ENCODE measurements around the gene FAM117A.
"Not testable (repeated sequence)": the region's sequence is repeated elsewhere in the genome, so short reads cannot be mapped to it uniquely, and the experiment has no call there.

Gene FAM117A

DNA sequence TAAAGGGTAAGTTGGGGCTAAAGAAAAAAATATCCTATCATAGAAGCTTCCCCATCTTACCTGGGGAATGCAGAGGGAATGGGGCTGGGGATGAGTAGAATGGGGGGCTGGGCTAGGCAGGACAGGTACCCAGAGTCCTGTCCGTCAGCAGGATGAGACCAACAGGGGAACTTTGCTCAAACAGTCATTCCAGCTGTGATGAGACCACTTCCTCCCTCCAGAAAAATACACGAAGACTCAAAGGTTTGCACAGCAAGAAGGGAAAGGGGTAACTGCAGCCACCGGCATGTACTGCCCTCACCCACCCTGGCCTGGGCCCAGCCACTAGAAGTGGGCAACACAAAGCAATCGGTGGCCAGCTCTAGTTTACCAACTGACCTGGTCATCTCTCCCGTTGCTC lies 35.5 kb downstream of the FAM117A start:
- DNase-seq (ENCODE audit: low spot score), result no peak
- TF ChIP-seq, protein P1, sequence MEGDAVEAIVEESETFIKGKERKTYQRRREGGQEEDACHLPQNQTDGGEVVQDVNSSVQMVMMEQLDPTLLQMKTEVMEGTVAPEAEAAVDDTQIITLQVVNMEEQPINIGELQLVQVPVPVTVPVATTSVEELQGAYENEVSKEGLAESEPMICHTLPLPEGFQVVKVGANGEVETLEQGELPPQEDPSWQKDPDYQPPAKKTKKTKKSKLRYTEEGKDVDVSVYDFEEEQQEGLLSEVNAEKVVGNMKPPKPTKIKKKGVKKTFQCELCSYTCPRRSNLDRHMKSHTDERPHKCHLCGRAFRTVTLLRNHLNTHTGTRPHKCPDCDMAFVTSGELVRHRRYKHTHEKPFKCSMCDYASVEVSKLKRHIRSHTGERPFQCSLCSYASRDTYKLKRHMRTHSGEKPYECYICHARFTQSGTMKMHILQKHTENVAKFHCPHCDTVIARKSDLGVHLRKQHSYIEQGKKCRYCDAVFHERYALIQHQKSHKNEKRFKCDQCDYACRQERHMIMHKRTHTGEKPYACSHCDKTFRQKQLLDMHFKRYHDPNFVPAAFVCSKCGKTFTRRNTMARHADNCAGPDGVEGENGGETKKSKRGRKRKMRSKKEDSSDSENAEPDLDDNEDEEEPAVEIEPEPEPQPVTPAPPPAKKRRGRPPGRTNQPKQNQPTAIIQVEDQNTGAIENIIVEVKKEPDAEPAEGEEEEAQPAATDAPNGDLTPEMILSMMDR (IDR thresholded peaks at IDR 0.05; ENCODE audit: extremely low read depth, missing control alignments), result no peak

DNA sequence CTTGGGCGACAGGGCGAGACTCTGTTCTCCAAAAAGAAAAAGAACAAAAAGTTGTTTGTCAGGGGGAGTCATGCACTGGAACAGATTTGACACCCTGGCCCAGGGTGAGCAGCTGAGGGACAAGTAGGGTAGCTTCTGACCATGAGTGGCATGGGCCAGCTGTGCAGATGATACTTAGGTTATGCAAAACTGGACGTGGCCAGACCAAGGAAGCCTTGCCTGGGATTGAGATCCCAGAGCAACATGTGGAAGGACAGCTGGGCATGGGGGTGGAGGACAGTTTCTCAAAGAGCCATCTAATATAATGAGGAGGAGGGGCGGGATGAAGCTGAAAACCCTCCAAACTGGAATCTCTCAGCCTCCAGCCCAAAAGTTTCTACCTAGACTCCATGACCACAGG lies 36.6 kb downstream of the FAM117A start:
- no peak for DNase-seq (ENCODE audit: low spot score)
- TF ChIP-seq, protein P1 (IDR thresholded peaks at IDR 0.05; ENCODE audit: extremely low read depth, missing control alignments), result no peak

DNA sequence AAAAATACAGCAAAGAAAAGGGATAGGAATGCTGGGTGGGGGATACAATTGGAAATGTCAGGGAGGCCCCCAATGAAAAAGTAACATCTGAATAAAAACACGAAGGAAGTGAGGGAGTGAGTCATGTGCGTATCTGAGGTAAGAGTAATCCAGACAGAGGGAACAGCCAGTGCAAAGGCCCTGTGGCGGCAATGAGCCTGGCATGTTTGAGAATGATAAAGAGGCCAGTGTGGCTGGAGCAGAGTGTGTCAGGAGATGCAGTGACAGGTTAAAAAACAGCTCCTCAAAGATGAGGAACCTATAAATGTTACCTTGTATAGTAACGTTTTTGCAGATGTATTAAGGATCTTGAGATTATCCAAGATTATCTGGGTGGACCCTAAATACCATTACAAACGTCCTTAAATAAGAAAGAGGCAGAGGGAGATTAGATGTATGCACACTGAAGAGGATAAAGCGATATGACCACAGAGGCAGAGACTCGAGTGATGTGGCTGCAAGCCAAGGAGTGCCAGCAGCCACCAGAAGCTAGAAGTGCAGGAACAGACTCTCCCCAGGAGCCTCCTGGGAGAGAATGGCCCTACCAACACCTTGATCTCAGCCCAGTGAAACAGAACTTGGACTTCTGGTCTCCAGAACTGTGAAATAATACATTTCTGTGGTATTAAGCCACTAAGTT lies 38.3 kb downstream of the FAM117A start:
- DNase-seq (ENCODE audit: low spot score), result no peak
- TF ChIP-seq, protein P1 (IDR thresholded peaks at IDR 0.05; ENCODE audit: extremely low read depth, missing control alignments), result no peak

DNA sequence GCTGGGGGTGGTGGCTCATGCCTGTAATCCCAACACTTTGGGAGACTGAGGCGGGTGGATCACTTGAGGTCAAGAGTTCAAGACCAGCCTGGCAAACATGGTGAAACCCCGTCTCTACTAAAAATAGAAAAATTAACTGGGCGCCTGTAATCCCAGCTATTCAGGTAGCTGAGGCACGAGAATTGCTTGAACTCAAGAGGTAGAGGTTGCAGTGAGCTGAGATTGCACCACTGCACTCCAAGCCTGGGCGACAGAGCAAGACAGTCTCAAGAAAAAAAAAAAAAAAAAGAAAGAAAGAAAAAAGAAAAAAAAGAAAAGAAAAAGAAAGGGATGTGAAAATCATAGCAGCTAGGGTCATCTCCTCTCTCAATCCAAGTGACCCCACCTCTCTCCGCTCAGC lies 39.4 kb downstream of the FAM117A start:
- not testable (repeated sequence) for DNase-seq (ENCODE audit: low spot score)

DNA sequence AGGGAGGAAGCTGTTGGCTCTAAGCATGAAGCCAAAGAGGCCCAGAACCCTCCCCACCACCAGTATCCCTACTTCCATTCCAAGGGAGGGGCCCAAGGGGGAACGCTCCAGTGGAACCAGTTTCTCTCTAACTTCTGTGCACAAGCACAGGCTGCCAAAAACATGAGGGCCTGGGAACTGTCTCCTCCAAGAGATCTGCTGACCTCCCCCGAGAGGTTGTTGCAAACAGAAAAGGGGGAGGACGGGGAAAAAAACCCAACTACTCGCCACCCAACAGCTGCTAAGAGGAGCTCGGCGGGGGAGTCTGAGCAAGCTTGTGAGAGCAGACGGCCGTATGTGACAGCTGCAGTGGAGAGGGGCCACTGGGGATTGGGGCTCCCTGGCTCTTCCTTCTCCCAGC lies 40.5 kb downstream of the FAM117A start:
- no peak for DNase-seq (ENCODE audit: low spot score)
- TF ChIP-seq, protein P1 (IDR thresholded peaks at IDR 0.05; ENCODE audit: extremely low read depth, missing control alignments), result no peak

DNA sequence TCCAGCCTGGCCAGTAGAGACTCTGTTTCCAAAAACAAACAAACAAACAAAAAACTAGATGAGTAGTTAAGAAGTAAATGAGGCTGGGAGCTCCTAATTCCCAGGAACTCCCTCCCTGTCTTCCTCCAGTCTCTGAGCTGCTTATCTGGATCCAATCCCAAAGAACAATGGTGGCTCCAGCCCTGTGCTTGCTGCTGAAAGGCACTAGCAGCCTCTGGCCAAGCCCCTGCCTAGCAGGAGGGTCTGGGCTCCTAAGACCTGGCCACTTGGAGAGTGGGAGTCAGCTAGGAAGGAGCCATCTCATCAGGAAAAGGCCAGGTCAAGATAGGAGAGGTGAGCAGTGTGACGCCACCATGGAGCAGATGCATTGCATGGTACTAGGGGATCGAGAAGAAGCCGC lies 41.9 kb downstream of the FAM117A start:
- no peak for DNase-seq (ENCODE audit: low spot score)

DNA sequence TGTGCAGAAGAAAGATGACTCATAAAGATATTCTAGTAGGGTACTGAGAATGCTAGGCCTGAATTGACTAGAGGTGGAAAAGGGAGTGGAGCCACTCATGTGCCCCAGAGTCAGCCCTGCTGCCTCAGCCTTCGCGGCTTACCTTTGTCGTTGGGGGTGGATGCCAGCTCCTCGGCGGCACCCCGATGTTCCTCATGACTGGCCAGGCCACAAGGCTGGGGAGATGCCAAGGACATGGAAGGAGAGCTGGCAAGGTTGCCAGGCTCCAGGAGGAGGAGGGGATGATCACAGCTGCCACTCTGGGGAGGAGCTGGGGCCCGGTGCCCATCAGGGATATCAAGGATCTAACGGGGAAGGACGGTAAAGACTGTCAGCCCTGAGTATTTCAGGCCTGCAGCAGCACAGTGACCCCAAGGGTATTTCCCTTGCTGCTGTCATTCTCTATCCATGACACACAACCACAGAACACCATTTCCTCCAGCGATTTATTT lies 46.5 kb downstream of the FAM117A start:
- TF ChIP-seq, protein P1 (IDR thresholded peaks at IDR 0.05; ENCODE audit: extremely low read depth, missing control alignments), result no peak
- DNase-seq (ENCODE audit: low spot score), result no peak

More for the DNA sequence above, 41.9 kb downstream of the FAM117A start:
- TF ChIP-seq, protein P1 (IDR thresholded peaks at IDR 0.05; ENCODE audit: extremely low read depth, missing control alignments), result no peak

Data from GM20000 (cell line).